Neural progenitor cell (in vitro differentiated cells): ENCODE measurements around the gene RRP1. TPM values are rescaled to one million over a fixed set of nuclear protein-coding genes. Genes with fewer than 3 reads are reported as not detected.

Experiments
- DNase-seq: peaks from one replicate; pipeline ENCODE4 v3.0.0-alpha.2; 2016; ENCODE audit warnings: low spot score
- H2AFZ ChIP-seq: fragments of 200-600 bp; sonication (generic); replicated peaks from 2 replicates; pipeline ENCODE4 v1.6.1; 2016; ENCODE audit warnings: antibody characterized with exemption
- H3F3A ChIP-seq: fragments of 200-600 bp; sonication (generic); 2 replicates; pipeline ENCODE4 v1.6.1; 2016; ENCODE audit warnings: antibody characterized with exemption, low read depth
- H3K27ac ChIP-seq: fragments of 200-600 bp; sonication (generic); 2 replicates; pipeline ENCODE4 v1.5.1; 2016; ENCODE audit warnings: mild to moderate bottlenecking
- H3K27me3 ChIP-seq: fragments of 200-600 bp; sonication (generic); 2 replicates; pipeline ENCODE4 v1.6.1; 2016; ENCODE audit warnings: mild to moderate bottlenecking, moderate library complexity
- H3K36me3 ChIP-seq: fragments of 200-600 bp; sonication (generic); 2 replicates; pipeline ENCODE4 v1.5.1; 2016
- H3K4me1 ChIP-seq: fragments of 200-600 bp; sonication (generic); 2 replicates; pipeline ENCODE4 v1.6.1; 2016; ENCODE audit warnings: mixed run types
- H3K4me2 ChIP-seq: fragments of 200-600 bp; sonication (generic); 2 replicates; pipeline ENCODE4 v1.6.1; 2016
- H3K4me3 ChIP-seq: fragments of 200-600 bp; sonication (generic); 2 replicates; pipeline ENCODE4 v1.5.1; 2016
- H3K79me2 ChIP-seq: fragments of 200-600 bp; sonication (generic); 2 replicates; pipeline ENCODE4 v1.6.1; 2016; ENCODE audit warnings: low read depth
- H3K9ac ChIP-seq: fragments of 200-600 bp; sonication (generic); 2 replicates; pipeline ENCODE4 v1.6.1; 2016
- H3K9me3 ChIP-seq: fragments of 200-600 bp; sonication (generic); 2 replicates; pipeline ENCODE4 v1.5.1; 2016; ENCODE audit warnings: low read depth
- H4K20me1 ChIP-seq: fragments of 200-600 bp; sonication (generic); 2 replicates; pipeline ENCODE4 v1.6.1; 2016; ENCODE audit warnings: low read depth
- H3K27ac Mint-ChIP-seq: 3 replicates; pipeline ENCODE4 v1.8.0; 2021; ENCODE audit warnings: mixed read lengths
- H3K27me3 Mint-ChIP-seq: 2 replicates; pipeline ENCODE4 v1.8.0; 2022; ENCODE audit warnings: low read depth, mild to moderate bottlenecking, inconsistent platforms, moderate library complexity, mixed read lengths; ENCODE audit not compliant: insufficient read depth
- H3K36me3 Mint-ChIP-seq: 3 replicates; pipeline ENCODE4 v1.8.0; 2021; ENCODE audit warnings: mixed read lengths
- H3K4me1 Mint-ChIP-seq: 3 replicates; pipeline ENCODE4 v1.8.0; 2021; ENCODE audit warnings: mixed read lengths
- H3K4me3 Mint-ChIP-seq: 3 replicates; pipeline ENCODE4 v1.8.0; 2021; ENCODE audit warnings: mild to moderate bottlenecking, moderate library complexity, mixed read lengths
- H3K9me3 Mint-ChIP-seq: 3 replicates; pipeline ENCODE4 v1.8.0; 2020; ENCODE audit warnings: mixed read lengths
- EZH2 ChIP-seq: fragments of 200-600 bp; sonication (generic); IDR thresholded peaks from 2 replicates; pipeline ENCODE4 v1.6.1; 2017; ENCODE audit warnings: antibody characterized with exemption, mild to moderate bottlenecking, moderate library complexity
- EZH2phosphoT487 ChIP-seq: fragments of 200-600 bp; sonication (generic); IDR thresholded peaks from 2 replicates; pipeline ENCODE4 v1.6.1; 2017; ENCODE audit warnings: antibody characterized with exemption
- total RNA-seq: library from RNA; depleted of rRNA; stranded (reverse); fragments of >200 nt; gene quantifications from 2 replicates; pipeline ENCODE4 v1.2.3, GENCODE V29; 2015; ENCODE audit warnings: low replicate concordance
- TF ChIP-seq, protein P1 (sequence below): fragments of 200-600 bp; sonication (generic); IDR thresholded peaks from 2 replicates; pipeline ENCODE4 v1.5.1; 2017; ENCODE audit warnings: antibody characterized with exemption, mild to moderate bottlenecking

RRP1 gene
- total RNA-seq, 1 donor from 2014 or later, result 18.4 TPM

DNA sequence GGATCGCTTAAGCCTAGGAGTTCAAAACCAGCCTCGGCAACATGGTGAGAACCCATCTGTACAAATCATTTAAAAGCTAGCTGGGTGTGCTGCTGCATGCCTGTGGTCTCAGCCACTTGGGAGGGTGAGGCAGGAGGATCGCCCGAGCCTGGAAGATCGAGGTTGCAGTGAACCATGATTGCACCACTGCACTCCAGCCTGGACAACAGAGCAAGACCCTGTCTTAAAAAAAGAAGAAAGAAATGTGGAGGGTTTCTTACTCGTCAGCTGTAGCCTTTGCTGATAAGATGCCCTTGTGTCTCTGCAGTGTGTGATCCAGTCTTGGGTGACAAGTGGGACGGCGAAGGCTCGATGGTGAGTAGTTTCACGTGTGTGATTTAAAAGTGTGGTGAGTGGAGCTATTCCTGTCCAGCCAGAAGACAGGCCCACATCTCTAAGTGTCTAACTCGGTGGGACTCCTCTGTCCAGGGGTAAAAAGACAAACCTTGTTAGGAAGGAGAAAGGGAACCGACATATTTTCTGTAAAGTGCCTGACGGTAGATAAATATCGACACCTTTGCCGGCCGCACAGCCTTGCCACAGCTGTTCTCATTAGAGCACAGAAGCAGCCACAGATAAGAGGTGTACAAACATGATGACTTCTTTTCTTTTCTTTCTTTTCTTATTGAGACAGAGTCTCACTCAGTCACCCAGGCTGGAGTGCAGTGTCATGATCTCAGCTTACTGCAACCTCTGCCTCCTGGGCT, 43.4 kb upstream of the RRP1 start:
- no peaks in the 10 kb centered on the region for H3K9me3 ChIP-seq
- no peak overlapping the region for H3K27ac ChIP-seq
- H3K36me3 Mint-ChIP-seq, result peaks cover 11% of the 10 kb centered on the region
- DNase-seq, result no peak
- no peaks in the 10 kb centered on the region for H3K79me2 ChIP-seq
- no peak for TF ChIP-seq EZH2
- TF ChIP-seq EZH2phosphoT487, result no peak
- TF ChIP-seq, protein P1, sequence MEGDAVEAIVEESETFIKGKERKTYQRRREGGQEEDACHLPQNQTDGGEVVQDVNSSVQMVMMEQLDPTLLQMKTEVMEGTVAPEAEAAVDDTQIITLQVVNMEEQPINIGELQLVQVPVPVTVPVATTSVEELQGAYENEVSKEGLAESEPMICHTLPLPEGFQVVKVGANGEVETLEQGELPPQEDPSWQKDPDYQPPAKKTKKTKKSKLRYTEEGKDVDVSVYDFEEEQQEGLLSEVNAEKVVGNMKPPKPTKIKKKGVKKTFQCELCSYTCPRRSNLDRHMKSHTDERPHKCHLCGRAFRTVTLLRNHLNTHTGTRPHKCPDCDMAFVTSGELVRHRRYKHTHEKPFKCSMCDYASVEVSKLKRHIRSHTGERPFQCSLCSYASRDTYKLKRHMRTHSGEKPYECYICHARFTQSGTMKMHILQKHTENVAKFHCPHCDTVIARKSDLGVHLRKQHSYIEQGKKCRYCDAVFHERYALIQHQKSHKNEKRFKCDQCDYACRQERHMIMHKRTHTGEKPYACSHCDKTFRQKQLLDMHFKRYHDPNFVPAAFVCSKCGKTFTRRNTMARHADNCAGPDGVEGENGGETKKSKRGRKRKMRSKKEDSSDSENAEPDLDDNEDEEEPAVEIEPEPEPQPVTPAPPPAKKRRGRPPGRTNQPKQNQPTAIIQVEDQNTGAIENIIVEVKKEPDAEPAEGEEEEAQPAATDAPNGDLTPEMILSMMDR, result no peak
- H3K4me1 ChIP-seq, result no peaks in the 10 kb centered on the region
- no peaks in the 10 kb centered on the region for H3K27me3 ChIP-seq
- H3K4me3 Mint-ChIP-seq, result no peak overlapping the region
- no peak overlapping the region for H3K4me3 ChIP-seq
- H3K27me3 Mint-ChIP-seq, result peaks cover 5% of the 10 kb centered on the region
- no peak overlapping the region for H3K4me2 ChIP-seq
- H3K36me3 ChIP-seq, result no peaks in the 10 kb centered on the region
- no peak overlapping the region for H3K27ac Mint-ChIP-seq
- H3K9me3 Mint-ChIP-seq, result no peaks in the 10 kb centered on the region
- H4K20me1 ChIP-seq, result peaks cover 3% of the 10 kb centered on the region
- H3F3A ChIP-seq, result peaks cover 11% of the 10 kb centered on the region
- H3K9ac ChIP-seq, result no peak overlapping the region
- H3K4me1 Mint-ChIP-seq, result peaks cover 3% of the 10 kb centered on the region
- no peak overlapping the region for H2AFZ ChIP-seq

DNA sequence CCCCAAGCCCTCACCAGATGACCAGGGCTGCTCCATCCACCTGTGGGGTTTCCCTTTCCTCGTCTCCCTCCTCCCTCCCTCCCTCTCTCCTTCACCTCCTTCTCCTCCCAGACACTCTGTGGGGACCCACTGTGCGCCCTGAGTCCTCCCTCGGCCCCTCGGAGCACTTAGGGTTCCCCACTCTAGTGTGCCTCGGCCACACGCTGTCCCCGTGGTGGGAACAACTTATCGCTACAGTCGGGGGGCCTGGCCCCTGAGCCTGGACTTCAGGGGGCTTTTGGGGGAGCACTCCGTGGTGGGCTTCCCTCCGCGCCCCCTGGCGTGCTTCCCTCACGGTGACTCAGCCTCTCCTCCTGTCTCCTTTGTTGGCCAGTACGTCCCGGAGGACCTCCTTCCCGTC, 40.8 kb upstream of the RRP1 start:
- TF ChIP-seq, protein P1, result no peak
- TF ChIP-seq EZH2 (no peak), EZH2phosphoT487 (no peak)
- peaks cover 13% of the 10 kb centered on the region for H3K36me3 Mint-ChIP-seq
- no peak overlapping the region for H3K27ac Mint-ChIP-seq

DNA sequence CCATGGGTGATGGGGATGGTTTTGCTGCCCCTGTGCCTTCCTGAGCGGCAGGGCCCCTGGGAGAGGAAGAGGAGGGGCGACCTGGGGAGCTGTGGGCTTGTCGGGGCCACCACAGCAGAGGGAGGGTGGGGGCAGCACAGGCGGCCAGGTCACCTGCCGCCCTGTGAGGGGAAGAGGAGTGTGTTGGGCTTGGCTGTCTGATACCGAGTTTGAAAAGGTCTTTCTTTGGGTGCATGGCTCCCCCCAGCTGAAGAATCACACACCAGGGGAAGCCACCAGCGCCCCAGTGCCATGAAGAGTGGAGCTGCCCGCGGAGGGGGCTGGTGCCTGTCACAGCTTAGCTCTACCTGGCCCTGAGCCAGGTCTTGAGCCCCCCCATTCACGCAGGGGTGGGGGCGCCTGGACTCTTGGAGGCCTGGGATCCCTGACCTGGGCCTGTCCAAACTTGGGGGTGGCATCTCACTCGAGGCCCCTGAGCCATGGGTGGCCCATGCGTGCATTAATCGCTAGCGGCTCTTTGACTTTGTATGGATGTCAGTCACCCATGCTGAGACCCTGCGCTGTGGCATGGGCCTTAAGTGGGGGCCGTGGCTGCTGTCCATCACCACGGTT, 39.6 kb upstream of the RRP1 start:
- H3K27me3 Mint-ChIP-seq, result peaks cover 5% of the 10 kb centered on the region

More for the DNA sequence above, 40.8 kb upstream of the RRP1 start:
- H3K9me3 ChIP-seq, result no peaks in the 10 kb centered on the region
- H3K27me3 ChIP-seq, result no peaks in the 10 kb centered on the region
- H3K4me1 Mint-ChIP-seq, result no peaks in the 10 kb centered on the region
- no peak overlapping the region for H3K4me2 ChIP-seq
- no peaks in the 10 kb centered on the region for H3F3A ChIP-seq
- H3K9me3 Mint-ChIP-seq, result no peaks in the 10 kb centered on the region
- no peak overlapping the region for H3K4me3 Mint-ChIP-seq
- H2AFZ ChIP-seq, result no peak overlapping the region
- no peaks in the 10 kb centered on the region for H3K79me2 ChIP-seq
- no peaks in the 10 kb centered on the region for H3K36me3 ChIP-seq
- H4K20me1 ChIP-seq, result no peaks in the 10 kb centered on the region
- peaks cover 5% of the 10 kb centered on the region for H3K27me3 Mint-ChIP-seq
- no peak for DNase-seq
- H3K4me1 ChIP-seq, result no peaks in the 10 kb centered on the region
- no peak overlapping the region for H3K9ac ChIP-seq
- H3K27ac ChIP-seq, result no peak overlapping the region
- H3K4me3 ChIP-seq, result no peak overlapping the region

More for the DNA sequence above, 39.6 kb upstream of the RRP1 start:
- peaks cover 16% of the 10 kb centered on the region for H3K36me3 Mint-ChIP-seq
- no peaks in the 10 kb centered on the region for H3K4me1 Mint-ChIP-seq
- Histone ChIP-seq H3K36me3 (no peaks in the 10 kb centered on the region), H3K9ac (no peak overlapping the region), H2AFZ (no peak overlapping the region), H3K4me2 (no peak overlapping the region), H3F3A (no peaks in the 10 kb centered on the region), H4K20me1 (no peaks in the 10 kb centered on the region), H3K79me2 (no peaks in the 10 kb centered on the region), H3K4me1 (no peaks in the 10 kb centered on the region), H3K9me3 (no peaks in the 10 kb centered on the region), H3K27me3 (no peaks in the 10 kb centered on the region), H3K4me3 (no peak overlapping the region), H3K27ac (no peak overlapping the region)
- no peak for DNase-seq
- no peak overlapping the region for H3K4me3 Mint-ChIP-seq
- TF ChIP-seq EZH2phosphoT487 (no peak), EZH2 (no peak)
- TF ChIP-seq, protein P1, result no peak
- H3K9me3 Mint-ChIP-seq, result no peaks in the 10 kb centered on the region
- H3K27ac Mint-ChIP-seq, result no peak overlapping the region
